Activated CD4-positive, alpha-beta T cell treated with anti-CD3 and anti-CD28 coated beads, Interleukin-2, amount 10 ng/mL, durations not matched to agents 24 days and 14 days (primary cell): Measurements from ENCODE around the gene USP30. TPM values are rescaled to one million over a fixed set of nuclear protein-coding genes. Genes with fewer than 3 reads are reported as not detected.
"Not testable (repeated sequence)": the region's sequence is repeated elsewhere in the genome, so short reads cannot be mapped to it uniquely, and the experiment has no call there.

Source experiments
- DNase-seq: peaks from one replicate; pipeline ENCODE4 v3.0.0; 2022
- H3K27ac Mint-ChIP-seq: one replicate; pipeline ENCODE4 v1.8.0; 2022; ENCODE audit warnings: mild to moderate bottlenecking, mixed read lengths
- H3K27me3 Mint-ChIP-seq: one replicate; pipeline ENCODE4 v1.8.0; 2022; ENCODE audit warnings: mixed read lengths
- H3K36me3 Mint-ChIP-seq: one replicate; pipeline ENCODE4 v1.8.0; 2022; ENCODE audit warnings: low read depth, mild to moderate bottlenecking, mixed read lengths
- H3K4me1 Mint-ChIP-seq: one replicate; pipeline ENCODE4 v1.8.0; 2021; ENCODE audit warnings: mixed read lengths
- H3K4me3 Mint-ChIP-seq: one replicate; pipeline ENCODE4 v1.8.0; 2022; ENCODE audit warnings: mild to moderate bottlenecking, moderate library complexity, mixed read lengths
- H3K9me3 Mint-ChIP-seq: one replicate; pipeline ENCODE4 v1.8.0; 2021; ENCODE audit warnings: mixed read lengths
- intact Hi-C: fragments of 100-400 bp; cut with micrococcal nuclease; formaldehyde crosslinking; loops from one replicate; pipeline ENCODE4 v1.15.1; 2023
- total RNA-seq: library from RNA; stranded (reverse); gene quantifications from 2 replicates; pipeline ENCODE4 v1.2.3, GENCODE V29; 2022

USP30 gene, protein sequence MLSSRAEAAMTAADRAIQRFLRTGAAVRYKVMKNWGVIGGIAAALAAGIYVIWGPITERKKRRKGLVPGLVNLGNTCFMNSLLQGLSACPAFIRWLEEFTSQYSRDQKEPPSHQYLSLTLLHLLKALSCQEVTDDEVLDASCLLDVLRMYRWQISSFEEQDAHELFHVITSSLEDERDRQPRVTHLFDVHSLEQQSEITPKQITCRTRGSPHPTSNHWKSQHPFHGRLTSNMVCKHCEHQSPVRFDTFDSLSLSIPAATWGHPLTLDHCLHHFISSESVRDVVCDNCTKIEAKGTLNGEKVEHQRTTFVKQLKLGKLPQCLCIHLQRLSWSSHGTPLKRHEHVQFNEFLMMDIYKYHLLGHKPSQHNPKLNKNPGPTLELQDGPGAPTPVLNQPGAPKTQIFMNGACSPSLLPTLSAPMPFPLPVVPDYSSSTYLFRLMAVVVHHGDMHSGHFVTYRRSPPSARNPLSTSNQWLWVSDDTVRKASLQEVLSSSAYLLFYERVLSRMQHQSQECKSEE
- total RNA-seq: 6.6 and 6.9 TPM in 2 replicates

DNA sequence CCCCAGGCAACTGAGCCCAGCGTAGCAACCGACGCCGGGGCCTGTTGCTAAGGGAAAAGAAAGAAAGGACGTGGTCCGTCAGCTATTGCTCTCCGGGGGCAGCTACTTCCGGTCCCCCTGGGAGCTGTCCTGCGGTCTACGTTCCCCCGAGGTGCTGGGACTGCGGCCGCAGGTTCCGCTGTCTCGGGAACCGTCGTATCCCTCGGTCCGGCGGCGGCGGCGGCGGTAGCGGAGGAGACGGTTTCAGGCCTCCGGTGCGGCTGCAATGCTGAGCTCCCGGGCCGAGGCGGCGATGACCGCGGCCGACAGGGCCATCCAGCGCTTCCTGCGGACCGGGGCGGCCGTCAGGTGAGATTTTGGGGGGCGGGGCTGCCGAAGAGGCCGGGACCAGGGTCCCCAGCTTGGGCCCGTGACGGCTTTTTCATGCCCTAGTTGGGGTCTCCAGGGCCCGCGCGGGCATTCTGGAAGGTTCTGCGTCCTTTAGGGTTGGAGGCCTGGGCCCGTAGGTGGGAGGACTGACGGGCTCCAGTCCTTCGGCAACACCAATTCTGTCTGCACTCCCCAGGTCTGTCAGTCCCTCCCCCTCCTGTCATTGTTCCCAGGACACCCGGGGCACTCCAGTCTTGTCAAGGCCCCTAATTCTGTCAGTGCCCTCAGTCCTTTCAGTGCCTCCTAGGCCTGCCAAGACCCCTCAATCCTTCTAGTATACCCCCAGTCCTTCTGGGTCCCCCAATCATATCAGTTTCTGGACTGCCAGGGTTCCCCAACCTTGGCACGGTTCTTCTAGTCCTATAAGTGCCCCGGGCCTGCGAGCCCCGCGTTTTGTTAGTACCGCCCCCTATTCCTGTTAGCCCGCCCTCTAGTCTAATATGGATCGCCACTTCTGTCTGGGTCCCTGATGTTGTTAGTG, at the start of gene USP30:
TSS of gene USP30 (plus strand) at position 163 of the 910 bp plus-strand sequence. CDS start at position 266, 103 bp downstream.
- H3K27ac Mint-ChIP-seq: peak within 1 kb of the TSS; percentile 95
- peak; percentile 95 for DNase-seq
- intact Hi-C loops: loop anchor here (1.0 to 5.0 kb wide), 5 partner anchors 41 to 492 kb away; partner anchors contain the start of genes ALKBH2, SART3, SELPLG and SSH1
- H3K36me3 Mint-ChIP-seq: peaks cover 4% of the 10 kb centered on the region
- no peaks in the 10 kb centered on the region for H3K27me3 Mint-ChIP-seq
- peaks cover 8% of the 10 kb centered on the region for H3K4me1 Mint-ChIP-seq
- H3K9me3 Mint-ChIP-seq: no peaks in the 10 kb centered on the region
- H3K4me3 Mint-ChIP-seq: peak within 1 kb of the TSS; percentile 86

DNA sequence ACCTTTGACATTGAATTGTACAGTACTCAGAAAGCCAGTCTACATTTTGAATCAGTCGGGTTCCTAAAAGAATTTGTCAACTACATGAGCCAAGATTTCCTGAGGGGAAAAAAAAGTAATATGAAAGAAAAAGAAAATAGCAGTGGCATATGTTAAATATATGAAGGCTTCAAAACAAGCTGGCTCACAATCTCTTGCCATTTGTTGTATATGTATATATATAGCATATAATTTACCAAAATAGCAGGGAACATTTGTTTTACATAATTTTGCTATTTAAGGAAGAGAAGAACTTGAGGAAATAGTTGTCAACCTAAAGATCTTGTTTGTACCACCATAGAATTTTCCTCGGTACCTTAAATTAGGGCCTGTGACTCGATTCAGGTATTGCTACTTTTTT, 48.4 kb upstream of the USP30 start:
- Mint-ChIP-seq H3K27me3 (peaks cover 5% of the 10 kb centered on the region), H3K4me1 (no peaks in the 10 kb centered on the region), H3K27ac (no peak overlapping the region), H3K4me3 (no peak overlapping the region), H3K9me3 (no peaks in the 10 kb centered on the region), H3K36me3 (no peaks in the 10 kb centered on the region)
- no peak for DNase-seq
- intact Hi-C loops: no loop called here

DNA sequence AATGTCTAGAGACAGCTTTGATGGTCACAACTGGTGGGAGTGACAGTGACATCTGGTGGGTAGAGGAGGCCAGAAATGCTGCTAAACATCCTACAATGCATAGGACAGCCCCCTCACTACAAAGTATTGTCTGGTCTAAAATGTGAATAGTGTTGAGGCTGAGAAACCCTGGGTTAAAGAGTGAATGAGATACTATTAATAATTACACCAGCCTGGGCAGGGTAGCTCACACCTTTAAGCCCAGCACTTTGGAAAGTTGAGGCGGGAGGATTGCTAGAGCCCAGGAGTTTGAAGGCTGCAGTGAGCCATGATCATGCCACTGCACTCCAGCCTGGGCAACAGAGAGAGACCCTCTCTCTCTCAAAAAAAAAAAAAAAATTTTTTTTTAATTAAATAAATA, 42.6 kb upstream of the USP30 start:
- Mint-ChIP-seq H3K4me3 (no peak overlapping the region), H3K27me3 (peaks cover 7% of the 10 kb centered on the region), H3K4me1 (no peaks in the 10 kb centered on the region), H3K36me3 (no peaks in the 10 kb centered on the region), H3K27ac (no peak overlapping the region), H3K9me3 (no peaks in the 10 kb centered on the region)
- no peak for DNase-seq
- intact Hi-C loops: no loop called here

- Mint-ChIP-seq H3K4me1 (no peaks in the 10 kb centered on the region), H3K36me3 (no peaks in the 10 kb centered on the region), H3K4me3 (no peak overlapping the region), H3K9me3 (no peaks in the 10 kb centered on the region), H3K27ac (no peak overlapping the region), H3K27me3 (peaks cover 3% of the 10 kb centered on the region)
- intact Hi-C loops: no loop called here
- DNase-seq: no peak
Measured at GRCh38 chr12:109010259-109010658, 42.1 kb upstream of the USP30 start.

DNA sequence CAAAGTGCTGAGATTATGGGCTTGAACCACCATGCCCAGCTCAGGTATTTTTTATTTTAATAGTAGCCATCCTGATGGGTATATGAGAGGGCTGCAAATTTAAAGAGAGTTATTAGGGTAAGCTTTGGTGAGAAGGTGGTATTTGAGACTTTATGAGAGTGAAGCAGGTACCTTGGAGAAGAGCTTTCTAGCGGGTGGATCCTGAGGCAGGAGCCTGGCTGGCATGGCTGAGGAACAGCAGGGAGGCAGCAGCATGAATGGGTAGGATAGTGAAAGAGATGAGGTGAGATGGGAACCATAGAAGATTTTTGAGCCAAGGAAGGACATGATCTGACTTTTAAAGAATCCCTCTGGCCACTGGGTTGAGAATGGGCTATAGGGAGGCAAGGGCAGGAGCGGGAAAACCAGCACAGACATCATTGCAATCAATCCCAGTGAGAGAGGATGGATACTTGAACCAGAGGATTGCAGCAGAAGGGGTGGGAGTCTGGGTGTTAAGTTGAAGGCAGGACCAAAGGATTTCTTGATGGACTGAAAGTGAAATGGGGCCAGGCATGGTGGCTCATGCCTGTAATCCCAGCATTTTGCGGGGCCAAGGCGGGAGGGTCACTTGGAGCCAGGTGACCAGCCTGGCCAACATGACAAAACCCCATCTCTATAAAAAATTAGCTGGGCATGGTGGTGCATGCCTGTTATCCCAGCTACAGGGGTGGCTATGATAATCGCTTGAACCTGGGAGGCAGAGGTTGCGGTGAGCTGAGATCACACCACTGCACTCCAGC, 37.2 kb upstream of the USP30 start:
- H3K27me3 Mint-ChIP-seq: peaks cover 9% of the 10 kb centered on the region
- no peak for DNase-seq
- no peak overlapping the region for H3K27ac Mint-ChIP-seq
- intact Hi-C loops: no loop called here
- no peak overlapping the region for H3K4me3 Mint-ChIP-seq
- no peaks in the 10 kb centered on the region for H3K36me3 Mint-ChIP-seq
- no peaks in the 10 kb centered on the region for H3K4me1 Mint-ChIP-seq
- no peaks in the 10 kb centered on the region for H3K9me3 Mint-ChIP-seq

DNA sequence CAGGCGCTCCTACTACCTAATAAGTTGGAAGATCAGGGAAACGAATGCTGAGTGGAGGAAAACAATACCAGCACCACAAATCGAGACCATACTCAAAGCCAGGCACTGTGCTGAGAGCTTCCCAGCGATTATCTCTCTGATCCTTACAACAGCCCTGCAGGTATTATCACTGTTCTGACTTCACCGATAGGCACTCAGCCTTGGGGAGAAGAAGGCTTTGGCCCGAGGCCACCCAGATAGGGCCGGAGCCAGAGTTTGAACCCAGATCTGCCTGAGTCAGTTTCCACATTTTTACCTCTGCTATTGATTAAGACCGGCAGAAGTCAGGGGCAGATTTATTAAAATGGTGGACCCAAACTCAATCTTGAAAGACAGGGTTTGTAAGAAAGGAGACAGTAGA, 36.4 kb upstream of the USP30 start:
- Mint-ChIP-seq H3K27ac (no peak overlapping the region), H3K36me3 (no peaks in the 10 kb centered on the region), H3K9me3 (no peaks in the 10 kb centered on the region), H3K27me3 (peaks cover 15% of the 10 kb centered on the region), H3K4me3 (no peak overlapping the region), H3K4me1 (peaks cover 3% of the 10 kb centered on the region)
- DNase-seq: no peak
- intact Hi-C loops: no loop called here

- Mint-ChIP-seq H3K9me3 (no peaks in the 10 kb centered on the region), H3K27ac (no peak overlapping the region), H3K27me3 (peaks cover 18% of the 10 kb centered on the region), H3K36me3 (no peaks in the 10 kb centered on the region), H3K4me3 (no peak overlapping the region), H3K4me1 (peaks cover 3% of the 10 kb centered on the region)
- no peak for DNase-seq
- intact Hi-C loops: no loop called here
Measured at GRCh38 chr12:109016978-109017377, 35.4 kb upstream of the USP30 start.

DNA sequence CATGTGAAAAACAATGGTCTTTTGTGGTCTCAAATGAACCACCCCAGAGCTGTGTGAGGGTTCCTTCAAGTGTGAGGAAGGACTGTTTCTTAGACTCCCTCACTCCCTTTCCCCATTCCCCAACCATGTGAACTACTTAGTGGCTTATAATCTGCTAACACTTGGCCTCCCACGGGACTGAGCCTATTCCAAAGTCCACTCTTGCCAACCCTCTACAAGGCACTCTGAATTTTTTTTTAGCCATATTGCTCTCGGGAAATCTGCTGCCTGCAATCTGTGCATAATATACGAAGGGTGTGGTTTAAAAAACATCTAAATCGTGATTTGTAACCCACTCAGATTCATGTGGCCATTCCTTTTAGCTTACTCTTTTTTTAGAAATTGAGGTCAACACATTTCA, 34.1 kb upstream of the USP30 start:
- H3K9me3 Mint-ChIP-seq: no peaks in the 10 kb centered on the region
- no peak overlapping the region for H3K4me3 Mint-ChIP-seq
- peaks cover 18% of the 10 kb centered on the region for H3K27me3 Mint-ChIP-seq
- DNase-seq: no peak
- H3K36me3 Mint-ChIP-seq: no peaks in the 10 kb centered on the region
- peaks cover 3% of the 10 kb centered on the region for H3K4me1 Mint-ChIP-seq
- H3K27ac Mint-ChIP-seq: no peak overlapping the region
- intact Hi-C loops: no loop called here

GRCh38 chr12:109020146-109020795, 32.1 kb upstream of the USP30 start:
- Mint-ChIP-seq H3K27me3 (peaks cover 18% of the 10 kb centered on the region), H3K9me3 (no peaks in the 10 kb centered on the region), H3K4me3 (no peak overlapping the region), H3K4me1 (peaks cover 3% of the 10 kb centered on the region), H3K27ac (no peak overlapping the region), H3K36me3 (no peaks in the 10 kb centered on the region)
- intact Hi-C loops: no loop called here
- no peak for DNase-seq

GRCh38 chr12:109020796-109021380, 31.5 kb upstream of the USP30 start, which contains the start of gene SVOP:
Gene SVOP (minus strand): TSS chr12:109021068. CDS start chr12:109020868, 200 bp downstream.
- peak; percentile 77 for DNase-seq
- intact Hi-C loops: no loop called here
- Mint-ChIP-seq H3K4me3 (no peak within 1 kb of the TSS), H3K4me1 (peaks cover 3% of the 10 kb centered on the region), H3K9me3 (no peaks in the 10 kb centered on the region), H3K27me3 (peaks cover 18% of the 10 kb centered on the region), H3K27ac (no peak within 1 kb of the TSS), H3K36me3 (no peaks in the 10 kb centered on the region)

DNA sequence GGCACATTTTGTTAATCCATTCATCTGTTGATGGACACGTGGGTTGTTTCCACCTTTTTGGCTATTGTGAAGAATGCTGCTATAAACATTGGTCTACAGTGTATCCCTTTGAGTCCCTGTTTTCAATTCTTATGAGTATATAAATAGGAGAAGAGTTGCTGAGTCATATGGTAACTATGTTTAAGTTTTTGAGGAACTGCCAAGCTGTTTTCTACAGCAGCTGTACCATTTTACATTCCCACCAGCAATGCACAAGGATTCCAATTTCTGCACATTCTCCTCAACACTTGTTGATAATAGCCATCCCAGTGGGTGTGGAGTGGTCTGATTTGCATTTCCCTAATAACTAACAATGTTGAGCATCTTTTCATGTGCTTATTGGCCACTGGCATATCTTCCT, 24.6 kb upstream of the USP30 start:
- H3K27me3 Mint-ChIP-seq: peaks cover 10% of the 10 kb centered on the region
- DNase-seq: no peak
- no peaks in the 10 kb centered on the region for H3K9me3 Mint-ChIP-seq
- intact Hi-C loops: no loop called here
- H3K27ac Mint-ChIP-seq: no peak overlapping the region
- H3K36me3 Mint-ChIP-seq: no peaks in the 10 kb centered on the region
- no peak overlapping the region for H3K4me3 Mint-ChIP-seq
- H3K4me1 Mint-ChIP-seq: no peaks in the 10 kb centered on the region

GRCh38 chr12:109028624-109029023, 23.8 kb upstream of the USP30 start:
- H3K27ac Mint-ChIP-seq, H3K4me1 Mint-ChIP-seq, H3K9me3 Mint-ChIP-seq, DNase-seq, H3K36me3 Mint-ChIP-seq, intact Hi-C loops, H3K4me3 Mint-ChIP-seq: not testable (repeated sequence)
- H3K27me3 Mint-ChIP-seq: peaks cover 12% of the 10 kb centered on the region

- H3K9me3 Mint-ChIP-seq: no peaks in the 10 kb centered on the region
- intact Hi-C loops: no loop called here
- no peak overlapping the region for H3K27ac Mint-ChIP-seq
- no peak for DNase-seq
- peaks cover 16% of the 10 kb centered on the region for H3K27me3 Mint-ChIP-seq
- no peaks in the 10 kb centered on the region for H3K4me1 Mint-ChIP-seq
- no peak overlapping the region for H3K4me3 Mint-ChIP-seq
- no peaks in the 10 kb centered on the region for H3K36me3 Mint-ChIP-seq
Measured at GRCh38 chr12:109029411-109029810, 23.0 kb upstream of the USP30 start.
